DMS153 (cell line): Measurements from ENCODE around the gene JADE3.

ENCODE experiments used
- DNase-seq: peaks from one replicate; lab custom pipeline; 2025; lab: John Stamatoyannopoulos, UW

Gene JADE3

DNA sequence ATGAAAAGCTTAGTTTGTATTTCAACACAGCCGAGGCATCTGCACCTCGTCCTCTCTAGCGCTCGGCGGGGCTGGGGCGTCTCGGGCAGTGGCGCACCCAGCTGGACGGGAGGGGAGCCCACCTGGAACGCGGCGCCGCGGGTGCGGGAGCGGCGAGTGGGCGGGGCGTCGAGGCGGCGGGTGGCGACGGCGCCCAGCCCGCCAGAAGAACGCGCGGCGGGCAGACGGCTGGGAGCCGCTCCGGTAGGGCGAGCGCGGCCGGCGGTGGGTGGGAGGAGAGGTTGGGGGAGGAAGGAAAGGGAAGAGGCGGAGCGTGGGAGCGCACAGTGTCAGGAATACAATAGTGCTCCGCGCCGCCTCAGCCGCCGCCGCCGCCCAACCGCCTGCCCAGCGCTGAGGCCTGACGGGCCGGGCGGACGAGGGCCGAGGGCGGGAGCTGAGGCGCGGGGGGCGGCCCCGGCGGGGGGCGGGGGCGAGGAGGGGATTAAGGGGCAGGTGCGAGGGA lies at the start of gene JADE3:
Gene JADE3, plus strand, starts transcription at position 324 of the 505 bp plus-strand sequence. CDS start 72,474 bp downstream, outside the sequence.
- peak; percentile 56 for DNase-seq

DNA sequence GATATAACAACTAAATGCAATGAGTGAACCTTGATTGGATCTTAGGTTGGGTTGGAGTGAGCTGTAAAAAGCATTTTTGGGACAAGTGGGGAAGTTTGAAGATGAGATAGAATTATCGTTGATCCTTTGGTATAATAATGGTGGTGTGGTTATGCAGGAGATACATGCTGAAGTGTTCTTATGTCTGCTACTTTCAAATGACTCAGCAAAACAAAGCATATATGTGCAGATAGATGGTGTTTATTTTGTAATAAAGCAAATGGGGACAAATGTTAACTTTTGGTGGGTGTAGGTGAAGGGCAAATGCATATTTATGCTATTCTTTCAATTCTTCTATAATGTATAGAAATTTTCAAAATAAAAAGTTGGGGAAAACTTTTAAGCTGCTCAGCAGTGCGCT lies 49.1 kb upstream of the JADE3 start:
- no peak for DNase-seq

DNA sequence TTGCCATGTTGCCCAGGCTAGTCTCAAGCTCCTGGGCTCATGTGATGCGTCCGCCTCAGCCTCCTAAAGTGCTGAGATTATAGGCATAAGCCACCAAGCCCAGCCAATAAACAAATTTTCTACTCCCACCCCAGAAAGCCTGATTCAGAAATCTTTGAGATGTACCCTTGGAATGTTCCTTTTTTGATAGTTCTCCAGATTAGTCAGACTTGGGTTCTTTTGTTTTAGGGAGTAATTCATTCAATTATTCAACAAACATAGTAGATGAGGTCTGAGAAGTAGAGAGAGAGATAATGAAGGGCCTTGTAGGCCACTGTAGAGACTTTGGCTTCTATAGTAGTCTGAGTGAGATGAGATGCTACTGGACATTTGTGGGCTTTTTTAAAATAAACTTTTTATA lies 47.6 kb upstream of the JADE3 start:
- no peak for DNase-seq

DNA sequence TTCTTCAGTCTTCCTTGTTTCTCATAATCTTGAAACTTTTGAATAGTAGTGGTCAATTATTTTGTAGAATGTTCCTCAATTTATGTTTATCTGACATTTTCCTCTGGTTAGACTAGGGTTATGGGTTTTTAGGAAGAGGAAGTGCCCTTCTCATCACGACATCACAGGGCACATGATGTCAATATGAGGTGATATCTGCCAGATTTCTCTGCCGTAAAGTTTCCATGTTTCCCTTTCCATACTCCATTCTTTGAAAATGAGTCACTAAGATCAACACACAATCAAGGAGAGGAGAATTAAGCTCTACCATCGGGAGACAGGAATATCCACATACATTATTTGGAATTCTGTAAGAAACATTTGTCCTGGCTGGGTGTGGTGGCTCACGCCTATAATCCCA lies 46.9 kb upstream of the JADE3 start:
- no peak for DNase-seq

DNA sequence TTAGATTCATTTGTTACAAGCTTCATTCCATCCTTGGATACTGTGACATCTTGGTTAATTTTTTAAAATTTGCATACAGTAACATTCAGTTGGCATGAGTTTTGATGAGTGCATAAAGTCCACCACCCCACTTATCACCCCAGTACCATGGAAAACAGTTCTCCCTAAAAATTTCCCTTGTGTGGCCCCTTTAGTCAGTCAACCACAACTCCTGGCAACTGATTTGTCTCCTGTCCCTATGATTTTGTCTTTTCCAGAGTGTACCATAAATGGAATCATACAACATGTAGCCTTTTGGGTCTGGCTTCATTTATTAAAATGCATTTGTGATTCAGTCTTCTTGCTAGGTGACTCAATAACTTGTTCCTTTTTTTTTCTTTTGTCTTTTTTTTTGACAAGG lies 45.5 kb upstream of the JADE3 start:
- no peak for DNase-seq

DNA sequence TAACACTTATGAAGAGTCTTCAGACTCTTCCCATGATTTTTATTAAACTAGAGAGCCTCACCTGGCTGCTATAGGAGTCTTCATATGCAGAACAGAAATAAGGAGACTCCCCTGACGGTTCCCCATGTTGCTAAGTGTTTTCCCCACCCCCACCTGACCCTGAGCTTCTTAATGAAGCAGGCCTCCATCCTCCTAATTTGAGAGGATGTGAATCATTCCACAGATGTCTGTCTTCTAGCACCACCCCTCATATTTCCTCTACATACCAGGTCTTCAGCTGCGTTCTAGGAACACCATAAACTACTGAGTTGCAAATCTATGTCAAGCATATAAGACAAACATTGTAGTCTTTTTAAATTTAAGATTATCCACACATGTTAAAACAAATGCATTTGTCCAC lies 38.5 kb upstream of the JADE3 start:
- no peak for DNase-seq

DNA sequence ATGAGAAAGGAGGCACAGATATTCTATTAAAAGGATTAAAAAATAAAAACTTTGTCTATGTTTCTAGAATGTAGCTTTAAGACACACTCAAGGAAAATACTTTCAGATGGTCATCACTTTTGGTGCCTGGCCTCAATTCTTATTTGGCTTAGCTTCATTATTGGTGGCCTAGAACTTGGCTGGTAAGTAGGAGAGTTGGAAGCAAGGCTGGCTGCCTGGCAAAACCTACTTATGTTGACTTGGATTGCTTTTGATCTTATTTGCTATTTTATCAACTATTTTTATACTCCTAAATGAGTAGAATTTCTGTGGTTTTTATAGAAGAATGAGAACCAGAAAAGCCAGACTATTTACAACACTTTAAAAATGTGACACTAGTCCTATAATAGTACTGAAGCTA lies 35.3 kb upstream of the JADE3 start:
- DNase-seq = no peak

DNA sequence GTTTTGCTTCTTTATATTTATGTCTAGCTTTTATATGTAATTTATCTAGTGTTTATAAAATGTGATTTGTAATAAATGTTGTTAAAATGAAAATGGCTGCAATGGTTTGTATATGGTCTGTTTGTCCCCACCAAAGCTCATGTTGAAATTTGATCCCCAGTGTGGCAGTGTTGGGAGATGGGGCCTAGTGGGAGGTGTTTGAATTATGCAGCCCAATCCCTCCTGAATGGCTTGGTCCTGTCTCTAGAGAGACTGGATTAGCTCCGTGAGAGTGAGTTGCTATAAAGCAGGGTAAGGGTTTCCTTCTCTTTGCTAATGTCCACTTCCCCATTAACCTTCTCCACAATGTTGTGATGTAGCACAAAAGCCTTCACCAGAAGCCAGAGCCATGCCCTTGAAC lies 30.0 kb upstream of the JADE3 start:
- DNase-seq = no peak

DNA sequence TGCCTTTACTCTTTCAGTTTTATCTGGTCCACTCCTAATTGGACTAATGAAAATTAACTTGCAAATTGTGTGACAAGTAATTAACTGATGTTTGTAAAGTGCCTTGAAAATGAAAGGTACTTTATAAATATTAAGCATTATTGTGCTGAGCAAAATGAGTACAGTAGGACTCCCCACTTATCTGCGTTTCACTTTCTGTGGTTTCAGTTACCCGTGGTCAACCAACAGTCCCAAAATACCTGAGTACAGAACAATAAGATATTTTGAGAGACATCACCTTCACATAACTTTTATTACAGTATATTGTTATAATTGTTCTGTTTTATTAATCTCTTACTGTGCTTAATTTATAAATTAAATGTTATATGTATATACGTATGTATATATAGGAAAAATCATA lies 27.4 kb upstream of the JADE3 start:
- no peak for DNase-seq

DNA sequence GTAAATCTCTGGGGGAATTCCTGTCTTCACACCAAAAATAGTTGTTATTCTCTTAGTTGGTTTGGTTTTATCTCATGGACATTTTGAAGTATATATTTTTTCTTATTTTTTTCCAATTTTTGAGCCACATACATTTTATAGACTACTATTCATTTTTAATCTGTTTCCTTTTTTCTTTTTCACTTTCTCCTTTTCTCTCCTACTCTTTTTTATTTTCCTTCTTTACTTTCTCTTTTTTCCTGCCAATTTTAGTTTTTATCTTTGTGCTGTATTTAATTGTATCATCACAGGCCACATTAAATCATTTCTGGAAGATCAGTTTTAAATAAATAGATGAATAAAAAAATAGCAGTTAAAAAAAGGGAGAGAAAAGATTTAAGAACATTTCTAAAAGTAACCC lies 14.0 kb upstream of the JADE3 start:
- no peak for DNase-seq

DNA sequence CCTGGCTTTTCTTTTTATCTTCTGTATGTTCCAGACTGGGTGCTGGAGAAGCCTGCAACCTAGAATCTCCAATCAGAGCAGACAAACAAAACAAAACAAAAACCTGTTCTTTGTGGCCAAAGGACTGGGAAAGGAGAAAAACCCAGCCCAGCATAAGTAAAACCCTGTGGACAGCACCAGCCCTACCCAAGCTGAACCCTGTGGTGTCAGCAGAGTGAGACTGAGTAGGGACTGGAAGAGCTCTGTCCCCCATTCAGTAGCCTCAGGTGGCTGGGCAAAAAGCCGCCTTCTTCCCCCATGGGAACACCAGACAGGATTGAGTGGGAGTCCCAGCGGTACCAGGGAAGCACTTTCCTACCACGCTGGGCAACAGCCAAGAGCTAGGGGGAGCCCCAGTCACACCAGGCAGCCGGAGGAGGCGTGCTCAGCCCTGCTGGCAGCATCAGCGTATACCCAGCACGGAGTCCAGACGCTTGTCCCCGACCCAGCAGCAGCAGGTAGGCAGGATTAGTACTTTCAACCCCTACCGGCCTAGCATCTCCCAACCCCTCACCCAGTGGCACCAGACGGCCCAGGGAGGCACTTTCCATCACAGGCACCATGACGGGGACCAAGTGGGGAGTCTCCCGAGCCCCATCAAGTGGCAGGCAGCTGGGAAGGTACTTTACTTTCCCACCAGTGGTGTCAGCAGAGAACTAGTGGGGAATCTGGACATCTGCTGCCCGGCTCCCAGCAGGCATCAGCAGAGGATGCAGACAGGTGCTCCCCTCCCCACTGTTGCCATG lies 8.6 kb upstream of the JADE3 start:
- peak; percentile 75 for DNase-seq

DNA sequence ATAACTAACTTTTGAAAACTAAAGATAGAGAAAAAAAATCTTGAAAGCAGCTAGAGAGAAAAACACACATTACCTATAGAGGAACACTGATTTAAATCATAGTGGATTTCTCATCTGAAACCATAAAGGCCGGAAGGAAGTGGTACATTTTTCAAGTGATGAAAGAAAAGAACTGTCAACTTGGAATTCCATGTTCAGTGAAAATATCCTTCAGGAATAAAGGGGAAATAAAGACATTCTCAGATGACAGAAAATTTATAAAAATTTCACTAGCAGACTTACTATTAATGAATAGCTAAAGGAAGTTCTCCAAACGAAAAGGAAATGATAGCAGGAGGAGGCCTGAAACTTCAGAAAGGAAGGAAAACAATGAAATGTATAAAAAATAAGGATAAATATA lies 7.6 kb upstream of the JADE3 start:
- DNase-seq = no peak

DNA sequence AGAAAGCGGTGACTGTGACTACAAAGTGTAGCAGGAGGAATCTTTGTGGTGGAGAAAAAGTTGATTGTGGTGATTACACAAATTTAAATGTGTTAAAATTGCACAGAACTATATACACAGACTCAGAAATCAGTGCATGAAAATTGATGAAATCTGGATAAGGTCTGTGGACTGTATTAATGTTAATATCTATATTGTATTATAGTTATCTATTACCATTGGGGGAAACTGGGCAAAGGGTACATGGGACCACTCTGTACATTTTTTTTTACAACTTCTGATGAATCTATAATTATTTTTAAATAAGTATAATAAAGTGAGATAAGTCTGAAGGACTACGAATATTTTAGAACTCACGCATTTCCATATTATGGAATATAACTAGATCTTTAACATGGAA lies 1.8 kb upstream of the JADE3 start:
- DNase-seq = no peak

DNA sequence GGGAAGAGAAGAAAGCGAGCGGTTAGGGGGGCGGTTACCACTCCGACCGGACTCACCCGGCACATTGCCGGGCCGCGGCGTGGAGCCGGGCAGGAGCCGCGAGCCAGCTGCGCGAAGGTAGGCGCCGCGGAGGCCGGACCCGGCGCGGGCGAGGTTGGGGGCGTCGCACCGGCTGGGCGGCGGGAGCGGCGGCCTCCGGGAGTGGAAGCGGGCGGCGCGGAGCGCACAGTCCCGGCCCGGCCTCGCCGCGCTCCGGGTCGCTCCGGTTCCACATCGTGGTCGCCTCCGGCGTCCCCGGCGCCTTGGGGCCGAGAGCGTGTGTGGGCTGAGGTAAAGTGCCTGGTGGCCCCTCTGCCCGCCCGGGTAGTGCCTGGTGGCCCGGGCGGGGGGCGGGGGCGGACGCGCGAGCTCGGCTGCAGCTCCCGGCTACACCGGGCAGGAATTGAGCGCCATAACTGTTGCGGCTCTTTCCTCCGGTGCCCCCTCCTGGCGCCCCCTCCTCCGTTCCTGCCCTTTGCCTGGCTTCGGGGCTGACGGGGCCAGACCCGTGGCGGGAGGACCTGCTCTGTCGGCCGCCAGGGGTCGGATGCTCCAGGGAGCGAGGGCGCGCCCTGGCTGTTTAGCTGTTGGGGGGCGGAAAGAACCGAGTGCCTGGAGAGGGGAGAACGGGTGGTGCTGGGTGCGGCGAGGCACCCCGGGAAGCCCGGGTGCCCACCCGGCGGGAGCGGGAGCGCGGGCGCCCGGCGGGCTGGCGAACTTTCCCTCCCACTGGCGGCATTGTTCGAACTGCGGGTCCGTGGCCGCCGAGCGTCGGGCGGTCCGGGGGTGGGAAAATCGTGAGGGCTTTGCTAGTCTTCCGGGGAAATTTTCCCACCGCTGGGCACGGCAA lies 626 bp downstream of the JADE3 start:
- DNase-seq = no peak

DNA sequence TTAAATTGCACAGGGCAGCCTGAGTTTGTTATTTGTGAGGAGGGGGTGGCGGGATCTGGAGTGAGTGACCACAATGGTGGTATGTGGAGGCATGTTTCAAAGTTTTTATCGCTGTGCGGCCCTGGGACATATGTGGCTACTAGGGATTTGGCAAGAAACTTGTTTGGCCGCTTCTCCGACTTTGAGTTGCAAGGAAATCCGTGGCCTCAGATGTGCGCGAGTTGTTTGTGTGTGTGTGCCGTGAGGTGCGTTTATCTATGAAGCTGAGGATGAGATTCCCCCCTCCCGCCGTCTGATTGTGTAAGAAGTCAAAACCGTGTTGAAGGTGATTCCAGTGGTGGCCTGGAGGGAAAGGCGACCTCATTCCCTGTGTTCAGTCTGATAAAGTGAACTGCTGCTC lies 1.4 kb downstream of the JADE3 start:
- no peak for DNase-seq

DNA sequence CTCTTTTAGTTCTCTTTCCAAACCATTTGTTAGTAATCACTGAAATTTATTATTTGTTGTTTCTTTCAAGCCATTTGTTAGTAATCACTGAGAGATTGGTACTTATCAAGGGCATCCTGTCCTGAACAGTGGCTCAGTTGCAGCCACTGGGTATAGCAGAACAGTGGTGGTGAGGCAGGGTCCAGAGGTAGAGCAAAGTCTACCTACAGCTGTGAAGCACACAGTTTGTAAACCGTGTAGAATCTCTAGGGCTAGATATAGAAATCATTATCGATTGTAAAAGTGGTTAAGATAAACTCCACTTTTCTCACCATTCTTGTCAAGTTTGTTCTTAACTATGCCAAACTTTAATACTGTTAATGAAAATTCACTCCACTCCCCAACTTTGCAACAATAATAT lies 4.1 kb downstream of the JADE3 start:
- DNase-seq = no peak

DNA sequence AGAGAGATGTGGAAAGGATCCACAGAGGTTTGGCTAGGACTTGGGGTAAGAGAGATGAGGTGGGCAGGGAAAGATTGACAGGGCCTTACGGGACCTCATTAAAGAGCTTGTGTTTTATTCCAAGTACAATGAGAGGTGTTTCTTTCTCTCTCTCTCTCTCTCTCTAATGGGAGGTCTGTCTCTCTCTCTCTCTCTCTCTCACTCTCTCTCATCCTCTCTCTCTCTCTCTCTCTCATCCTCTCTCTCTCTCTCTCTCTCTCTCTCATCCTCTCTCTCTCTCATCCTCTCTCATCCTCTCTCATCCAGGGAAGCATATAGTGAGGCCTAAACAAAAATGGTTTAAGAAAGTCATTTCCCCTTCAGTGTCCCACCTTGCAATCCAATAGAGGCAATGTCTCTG lies 5.4 kb downstream of the JADE3 start:
- no peak for DNase-seq

DNA sequence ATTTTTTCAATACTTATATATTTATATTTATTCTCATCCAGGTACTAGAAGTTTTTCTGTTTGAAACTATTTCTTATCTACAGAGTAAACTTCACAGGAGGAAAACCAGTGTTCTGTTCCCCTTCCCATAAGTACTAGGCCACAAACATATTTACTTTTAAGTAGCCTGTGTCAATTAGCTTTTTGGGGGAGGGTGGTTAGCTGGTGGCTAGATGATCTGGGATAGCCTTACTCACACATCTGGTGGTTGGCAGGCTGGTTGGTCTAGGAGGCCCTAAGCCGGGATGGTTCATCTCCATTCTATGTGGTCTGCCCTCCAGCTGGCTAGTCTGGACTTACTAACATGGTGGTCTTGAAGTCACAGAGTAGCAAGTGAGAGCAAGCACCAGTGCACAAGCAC lies 6.2 kb downstream of the JADE3 start:
- DNase-seq = no peak

DNA sequence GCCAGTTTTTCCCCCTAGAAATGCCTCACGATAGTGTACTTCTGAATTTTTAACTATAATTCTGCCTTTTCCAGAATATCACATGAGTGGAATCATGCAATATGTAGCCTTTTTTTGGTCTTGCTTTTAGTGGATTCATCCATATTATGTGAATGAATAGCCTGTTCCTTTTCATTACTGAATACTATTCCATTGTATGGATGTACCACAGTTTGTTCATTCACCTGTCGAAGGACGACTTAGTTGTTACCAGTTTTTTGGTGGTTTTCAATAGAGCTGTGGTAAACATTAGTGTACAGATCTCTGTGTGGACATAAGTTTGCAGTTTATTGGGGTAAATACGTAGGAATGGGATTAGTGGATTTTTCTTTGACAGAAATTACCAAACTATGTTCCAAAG lies 8.0 kb downstream of the JADE3 start:
- DNase-seq = no peak

DNA sequence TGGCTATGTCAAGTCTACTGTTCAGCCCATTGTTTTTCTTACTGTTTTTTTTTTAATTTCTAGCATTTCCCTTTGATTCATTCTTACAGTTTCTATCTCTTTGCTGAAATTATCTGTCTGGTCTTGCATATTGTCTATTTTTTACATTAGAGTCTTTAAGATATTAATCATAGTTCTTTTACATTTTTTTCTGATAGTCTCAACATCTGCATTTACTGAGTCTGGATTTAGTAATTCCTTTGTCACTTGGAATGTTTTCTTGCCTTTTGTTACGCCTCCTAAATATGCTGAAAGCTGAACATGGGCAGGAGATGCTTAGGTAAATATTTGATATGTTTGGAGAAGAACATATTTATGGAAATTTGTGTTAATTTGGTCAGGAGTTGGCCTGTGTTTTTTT lies 10.4 kb downstream of the JADE3 start:
- DNase-seq = no peak

DNA sequence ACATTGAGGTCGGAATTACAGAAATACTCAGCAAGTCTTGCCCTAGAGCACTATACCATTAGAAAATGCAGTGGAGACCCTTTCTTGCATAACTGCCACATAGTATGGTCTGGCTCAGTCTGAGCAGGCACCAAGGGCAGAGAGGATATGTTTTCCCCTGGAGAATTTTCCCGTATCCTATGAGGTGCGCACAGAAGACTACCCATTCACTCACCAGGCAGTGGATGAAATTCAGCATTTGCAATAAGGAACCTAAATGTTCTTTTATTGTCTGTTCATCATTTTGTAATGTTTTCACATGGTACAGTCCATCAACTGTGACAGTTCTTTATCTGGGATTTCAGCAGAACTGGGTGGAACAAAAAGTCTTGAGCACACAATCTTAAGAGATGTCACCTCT lies 15.5 kb downstream of the JADE3 start:
- DNase-seq = no peak

DNA sequence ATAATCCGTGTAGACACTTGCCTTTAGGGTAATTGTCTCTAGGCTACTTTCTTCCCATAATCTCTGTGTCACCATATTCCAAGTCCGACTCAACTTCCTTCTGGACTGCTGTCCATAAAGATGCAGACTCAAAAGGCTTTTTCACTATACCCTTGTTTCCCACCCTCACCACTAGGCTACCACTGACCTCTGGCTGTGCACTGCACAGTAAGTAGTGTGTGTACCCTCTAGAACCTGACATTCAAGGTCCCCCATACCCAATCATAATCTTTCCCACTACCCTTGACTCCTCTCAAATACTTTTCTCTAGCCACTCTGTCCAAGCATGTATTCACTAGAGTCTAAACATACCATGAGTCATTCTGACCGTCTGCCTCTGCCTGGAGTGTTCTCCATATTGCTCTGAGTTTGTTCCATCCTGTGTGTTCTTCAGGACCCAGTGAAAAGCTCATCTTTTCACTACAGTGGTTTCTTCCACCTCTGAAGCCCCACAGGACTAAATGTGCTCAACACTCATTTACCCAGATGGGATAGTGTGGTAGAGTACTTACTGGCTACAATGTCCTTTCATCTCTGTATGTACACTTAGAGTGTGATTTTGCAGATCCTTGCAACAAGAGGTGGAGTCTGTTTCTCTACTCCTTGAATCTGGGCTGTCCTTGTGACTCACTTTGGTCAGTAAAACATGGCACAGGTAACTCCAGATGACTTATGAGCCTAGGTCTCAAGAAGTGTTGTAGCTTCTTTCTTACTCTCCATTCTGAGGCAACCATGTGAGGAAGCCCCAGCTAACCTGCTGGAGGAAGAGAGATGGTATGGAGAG lies 17.4 kb downstream of the JADE3 start:
- DNase-seq = no peak
